Measurements from ENCODE around the gene IGFBP4. TPM values are rescaled to one million over a fixed set of nuclear protein-coding genes. Genes with fewer than 3 reads are reported as not detected.
"Not testable (repeated sequence)": the region's sequence is repeated elsewhere in the genome, so short reads cannot be mapped to it uniquely, and the experiment has no call there.

IGFBP4 gene
- polyA plus RNA-seq, 1 of the 3 experiments (the other 2 are of a cell fraction), result 128 TPM

DNA sequence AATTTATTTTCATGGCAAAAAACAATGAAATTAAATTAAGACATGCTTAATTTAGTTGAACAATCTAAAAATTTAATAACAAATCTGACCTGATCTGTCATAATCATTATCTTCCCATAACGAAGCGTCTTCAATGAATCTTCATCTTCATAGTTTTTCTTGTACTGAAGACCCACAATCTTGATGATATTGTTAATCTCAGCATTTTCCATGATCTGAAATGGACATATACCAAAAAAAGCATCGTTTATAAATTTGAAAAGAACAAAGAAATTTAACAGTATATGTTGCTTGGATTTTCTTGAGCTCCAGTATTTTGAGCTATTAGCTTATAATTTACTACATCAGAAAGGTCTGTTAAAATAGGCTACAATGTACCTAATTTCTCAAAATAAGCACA is 35.8 kb upstream of the IGFBP4 start:
- POLR2A ChIA-PET, result no interaction called here
- Histone ChIP-seq H3K4me2 (no peak overlapping the region), H3K36me3 (replicated peaks in 1 of 2; ENCODE audit: control insufficient read depth in 1 of 2, insufficient read depth in 2 of 2, low read length in 1 of 2) (peaks cover 49 to 68% of the 10 kb centered on the region in 2 experiments), H2AFZ (ENCODE audit: low read depth) (no peak overlapping the region; the same call in 1 of the 2 replicates), H3K79me2 (ENCODE audit: insufficient read depth) (peaks cover 49% of the 10 kb centered on the region), H3K4me3 (ENCODE audit: low read depth in 2 of 2, low read length in 1 of 2) (no peak overlapping the region), H3K27me3 (ENCODE audit: insufficient read depth) (no peaks in the 10 kb centered on the region), H3F3A (replicated peaks; ENCODE audit: insufficient read depth) (peaks cover 32% of the 10 kb centered on the region), H4K20me1 (ENCODE audit: insufficient read depth) (no peaks in the 10 kb centered on the region), H3K9me3 (no peaks in the 10 kb centered on the region), H3K4me1 (ENCODE audit: control insufficient read depth in 1 of 2, insufficient read depth in 2 of 2, low read depth in 1 of 2, low read length in 1 of 2) (no peaks in the 10 kb centered on the region; a peak in 1 of 4 replicates), H3K9me2 (no peaks in the 10 kb centered on the region), H3K9ac (no peak overlapping the region), H3K27ac (ENCODE audit: low read depth in 2 of 2, low read length in 1 of 2) (no peak overlapping the region)
- CTCF ChIA-PET, result interaction anchor here (0.8 to 2.7 kb wide), 11 partner anchors 9 to 126 kb away, joined by 3 to 16 read pairs (median 4); no protein-coding TSS in a partner anchor
- DNase-seq, result no peak
- 96% methylated on average over 3 of the region's 3 CpGs for WGBS (ENCODE audit: low lambda C conversion rate)
- TF ChIP-seq RXRA (IDR thresholded peaks at IDR 0.05; ENCODE audit: borderline replicate concordance, low read depth) (no peak), TAF1 (IDR thresholded peaks at IDR 0.05; ENCODE audit: borderline replicate concordance, low read depth, low read length) (no peak), POLR2AphosphoS5 (IDR thresholded peaks at IDR 0.05; ENCODE audit: low read depth, low read length) (no peak), GABPA (IDR thresholded peaks at IDR 0.05; ENCODE audit: low read depth) (no peak), YY1 (IDR thresholded peaks at IDR 0.05; ENCODE audit: low read depth) (no peak), RAD21 (IDR thresholded peaks at IDR 0.05; ENCODE audit: low read length) (no peak), JUND (IDR thresholded peaks at IDR 0.05) (no peak), PBX3 (IDR thresholded peaks at IDR 0.05) (no peak), NFIC (IDR thresholded peaks at IDR 0.05; ENCODE audit: borderline replicate concordance) (no peak), REST (IDR thresholded peaks at IDR 0.05; ENCODE audit: low read depth, low read length) (no peak), NRF1 (IDR thresholded peaks at IDR 0.05; ENCODE audit: low read depth, low read length) (no peak), MXI1 (IDR thresholded peaks at IDR 0.05; ENCODE audit: low read depth, low read length) (no peak), SMC3 (IDR thresholded peaks at IDR 0.05; ENCODE audit: low read depth, low read length) (no peak), FOXM1 (IDR thresholded peaks at IDR 0.05; ENCODE audit: low read depth) (no peak), SIN3A (IDR thresholded peaks at IDR 0.05; ENCODE audit: borderline replicate concordance, low read depth, low read length) (no peak), GATA2 (CRISPR knock-in tag; IDR thresholded peaks at IDR 0.05) (no peak), ELF1 (IDR thresholded peaks at IDR 0.05) (no peak)
- TF ChIP-seq, protein P1, sequence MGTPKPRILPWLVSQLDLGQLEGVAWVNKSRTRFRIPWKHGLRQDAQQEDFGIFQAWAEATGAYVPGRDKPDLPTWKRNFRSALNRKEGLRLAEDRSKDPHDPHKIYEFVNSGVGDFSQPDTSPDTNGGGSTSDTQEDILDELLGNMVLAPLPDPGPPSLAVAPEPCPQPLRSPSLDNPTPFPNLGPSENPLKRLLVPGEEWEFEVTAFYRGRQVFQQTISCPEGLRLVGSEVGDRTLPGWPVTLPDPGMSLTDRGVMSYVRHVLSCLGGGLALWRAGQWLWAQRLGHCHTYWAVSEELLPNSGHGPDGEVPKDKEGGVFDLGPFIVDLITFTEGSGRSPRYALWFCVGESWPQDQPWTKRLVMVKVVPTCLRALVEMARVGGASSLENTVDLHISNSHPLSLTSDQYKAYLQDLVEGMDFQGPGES (IDR thresholded peaks at IDR 0.05; ENCODE audit: low read depth, low read length), result no peak
- TF ChIP-seq, protein P2, sequence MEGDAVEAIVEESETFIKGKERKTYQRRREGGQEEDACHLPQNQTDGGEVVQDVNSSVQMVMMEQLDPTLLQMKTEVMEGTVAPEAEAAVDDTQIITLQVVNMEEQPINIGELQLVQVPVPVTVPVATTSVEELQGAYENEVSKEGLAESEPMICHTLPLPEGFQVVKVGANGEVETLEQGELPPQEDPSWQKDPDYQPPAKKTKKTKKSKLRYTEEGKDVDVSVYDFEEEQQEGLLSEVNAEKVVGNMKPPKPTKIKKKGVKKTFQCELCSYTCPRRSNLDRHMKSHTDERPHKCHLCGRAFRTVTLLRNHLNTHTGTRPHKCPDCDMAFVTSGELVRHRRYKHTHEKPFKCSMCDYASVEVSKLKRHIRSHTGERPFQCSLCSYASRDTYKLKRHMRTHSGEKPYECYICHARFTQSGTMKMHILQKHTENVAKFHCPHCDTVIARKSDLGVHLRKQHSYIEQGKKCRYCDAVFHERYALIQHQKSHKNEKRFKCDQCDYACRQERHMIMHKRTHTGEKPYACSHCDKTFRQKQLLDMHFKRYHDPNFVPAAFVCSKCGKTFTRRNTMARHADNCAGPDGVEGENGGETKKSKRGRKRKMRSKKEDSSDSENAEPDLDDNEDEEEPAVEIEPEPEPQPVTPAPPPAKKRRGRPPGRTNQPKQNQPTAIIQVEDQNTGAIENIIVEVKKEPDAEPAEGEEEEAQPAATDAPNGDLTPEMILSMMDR (IDR thresholded peaks at IDR 0.05), result no peak
- TF ChIP-seq, protein P3, sequence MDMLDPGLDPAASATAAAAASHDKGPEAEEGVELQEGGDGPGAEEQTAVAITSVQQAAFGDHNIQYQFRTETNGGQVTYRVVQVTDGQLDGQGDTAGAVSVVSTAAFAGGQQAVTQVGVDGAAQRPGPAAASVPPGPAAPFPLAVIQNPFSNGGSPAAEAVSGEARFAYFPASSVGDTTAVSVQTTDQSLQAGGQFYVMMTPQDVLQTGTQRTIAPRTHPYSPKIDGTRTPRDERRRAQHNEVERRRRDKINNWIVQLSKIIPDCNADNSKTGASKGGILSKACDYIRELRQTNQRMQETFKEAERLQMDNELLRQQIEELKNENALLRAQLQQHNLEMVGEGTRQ (IDR thresholded peaks at IDR 0.05; ENCODE audit: borderline replicate concordance, low read depth, low read length), result no peak

- H3K27me3 ChIP-seq (ENCODE audit: insufficient read depth); H3K27ac ChIP-seq (ENCODE audit: low read depth in 2 of 2, low read length in 1 of 2); H3K9me3 ChIP-seq; H3K9ac ChIP-seq; H3K4me1 ChIP-seq (ENCODE audit: control insufficient read depth in 1 of 2, insufficient read depth in 2 of 2, low read depth in 1 of 2, low read length in 1 of 2); H3K4me3 ChIP-seq (ENCODE audit: low read depth in 2 of 2, low read length in 1 of 2); H4K20me1 ChIP-seq (ENCODE audit: insufficient read depth); H3K9me2 ChIP-seq; H3K4me2 ChIP-seq; H2AFZ ChIP-seq (ENCODE audit: low read depth); POLR2A ChIA-PET; DNase-seq: not testable (repeated sequence)
- WGBS (ENCODE audit: low lambda C conversion rate), result 95% methylated on average over 4 of the region's 4 CpGs
- Histone ChIP-seq H3K36me3 (replicated peaks in 1 of 2; ENCODE audit: control insufficient read depth in 1 of 2, insufficient read depth in 2 of 2, low read length in 1 of 2) (peaks cover 37 to 67% of the 10 kb centered on the region in 2 experiments), H3F3A (replicated peaks; ENCODE audit: insufficient read depth) (peaks cover 32% of the 10 kb centered on the region), H3K79me2 (ENCODE audit: insufficient read depth) (peaks cover 68% of the 10 kb centered on the region)
- CTCF ChIA-PET, result interaction anchor here (0.8 to 16.1 kb wide), 4 partner anchors 10 to 124 kb away, joined by 3 to 175 read pairs (median 11); no protein-coding TSS in a partner anchor
Observed at GRCh38 chr17:40409540-40409939, 33.7 kb upstream of the IGFBP4 start.
